Upper lobe of left lung (tissue), 6 donors: ENCODE measurements around the gene RIMBP2. TPM values are rescaled to one million over a fixed set of nuclear protein-coding genes. Genes with fewer than 3 reads are reported as not detected.
A peak's percentile ranks its signal among the peaks of the same experiment; 100 is the strongest.

Experiments
- ATAC-seq, 2 donors: fragments of 200-7000 bp; cut with Tn5 transposase; one replicate each; pipeline ENCODE4 v1.9.1; 2022; ENCODE audit warnings: mild to moderate bottlenecking in 2 of 2, moderate library complexity in 2 of 2; ENCODE audit not compliant: low FRiP score in 2 of 2
- DNase-seq, 2 donors: peaks; one replicate each; pipeline ENCODE4 v3.0.0-alpha.2; 2019 to 2020
- H3K27ac ChIP-seq, 4 donors: fragments of 200-600 bp; sonication (generic); one replicate each; pipeline ENCODE4 v1.5.1; 2016 to 2019
- H3K27me3 ChIP-seq, 4 donors: fragments of 200-600 bp; sonication (generic); one replicate each; pipeline ENCODE4 v1.5.1; 2017 to 2019
- H3K36me3 ChIP-seq, 4 donors: fragments of 200-600 bp; sonication (generic); one replicate each; pipeline ENCODE4 v1.5.1; 2016 to 2019
- H3K4me1 ChIP-seq, 4 donors: fragments of 200-600 bp; sonication (generic); one replicate each; pipeline ENCODE4 v1.5.1; 2018 to 2019
- H3K4me3 ChIP-seq, 4 donors: fragments of 200-600 bp; sonication (generic); one replicate each; pipeline ENCODE4 v1.5.1; 2017 to 2019; ENCODE audit warnings: mild to moderate bottlenecking in 2 of 4, moderate library complexity in 1 of 4
- H3K9me3 ChIP-seq, 4 donors: fragments of 200-600 bp; sonication (generic); one replicate each; pipeline ENCODE4 v1.5.1; 2018 to 2019
- CTCF ChIP-seq, 6 experiments: fragments of 450-650 bp in 4 of 6; fragments of 200-600 bp in 2 of 6; sonication (generic) in 2 of 6; IDR thresholded peaks; one replicate each; pipeline ENCODE4 v1.5.1; 2016 to 2019; ENCODE audit warnings: antibody characterized with exemption in 6 of 6
- EP300 ChIP-seq, 4 donors: sonication (generic); formaldehyde crosslinking; IDR thresholded peaks; one replicate each; pipeline ENCODE4 v1.5.1; 2017; ENCODE audit warnings: antibody characterized with exemption in 4 of 4, control low read depth in 2 of 4
- POLR2A ChIP-seq, 4 donors: fragments of 450-650 bp; IDR thresholded peaks; one replicate each; pipeline ENCODE4 v1.5.1; 2016 to 2017; ENCODE audit warnings: antibody characterized with exemption in 4 of 4, mild to moderate bottlenecking in 2 of 4
- POLR2AphosphoS5 ChIP-seq, 2 donors: sonication (generic); formaldehyde crosslinking; IDR thresholded peaks; one replicate each; pipeline ENCODE4 v1.5.1; 2017; ENCODE audit warnings: antibody characterized with exemption in 2 of 2
- WGBS, 2 donors: methylation state at CpG; one replicate each; pipeline ENCODE4 v1.1.5; 2017 to 2018; 5-methylcytosine and 5-hydroxymethylcytosine counted together
- total RNA-seq, 6 donors: library from RNA; depleted of rRNA in 4 of 6; stranded (reverse); fragments of >200 nt in 4 of 6; gene quantifications; one replicate each; pipeline versions ENCODE4 v1.1.0 to v1.2.1, GENCODE V29; 2016 to 2021
- donor health status: DM: no; HTN: no; CAD: no; lungs with moderate emphysema.
- donor health status: DM: no; HTN: yes; CAD: no; lungs with severe emphysema.

RIMBP2 gene
- total RNA-seq, 6 donors from 2014 or later, result 0.23 to 3.9 (median 0.44) TPM; not detected in 1

GRCh38 chr12:130614530-130614905 is 101.6 kb downstream of the RIMBP2 start:
- no peak for DNase-seq
- H3K27ac ChIP-seq, result no peak overlapping the region
- no peak overlapping the region for H3K4me3 ChIP-seq
- H3K4me1 ChIP-seq, result no peaks in the 10 kb centered on the region
- H3K27me3 ChIP-seq, result no peaks in the 10 kb centered on the region
- H3K36me3 ChIP-seq, result no peaks in the 10 kb centered on the region
- H3K9me3 ChIP-seq, result no peaks in the 10 kb centered on the region
- 84 to 90% methylated on average over 5 of the region's 5 CpGs for WGBS, 2 donors
- no peak for TF ChIP-seq POLR2AphosphoS5 (IDR thresholded peaks at IDR 0.05)
- TF ChIP-seq EP300 (IDR thresholded peaks at IDR 0.05), result no peak
- no peak for TF ChIP-seq CTCF (IDR thresholded peaks at IDR 0.05)
- TF ChIP-seq POLR2A (IDR thresholded peaks at IDR 0.05), result no peak
- no peak for ATAC-seq

- Histone ChIP-seq H3K4me1 (no peaks in the 10 kb centered on the region), H3K9me3 (no peaks in the 10 kb centered on the region), H3K36me3 (no peaks in the 10 kb centered on the region), H3K27ac (no peak overlapping the region), H3K4me3 (no peak overlapping the region), H3K27me3 (no peaks in the 10 kb centered on the region)
- TF ChIP-seq CTCF (IDR thresholded peaks at IDR 0.05), result no peak
- no peak for TF ChIP-seq POLR2A (IDR thresholded peaks at IDR 0.05)
- TF ChIP-seq EP300 (IDR thresholded peaks at IDR 0.05), result no peak
- no peak for TF ChIP-seq POLR2AphosphoS5 (IDR thresholded peaks at IDR 0.05)
- DNase-seq, result no peak
- ATAC-seq, result no peak
- WGBS, 2 donors, result 76 to 77% methylated on average over 14 of the region's 14 CpGs
These were observed 102.1 kb downstream of the RIMBP2 start for GRCh38 chr12:130613831-130614529.

- 91 to 93% methylated on average over 7 to 14 of the region's 14 CpGs for WGBS, 2 donors
These were observed 103.0 kb downstream of the RIMBP2 start for GRCh38 chr12:130613131-130613530.

GRCh38 chr12:130611026-130611905 is 104.8 kb downstream of the RIMBP2 start:
- DNase-seq (peak in 1 of 2 donors; percentile 61), ATAC-seq (no peak)
- H3K4me3 ChIP-seq, result no peak overlapping the region
- H3K27ac ChIP-seq, result no peak overlapping the region
- TF ChIP-seq EP300 (IDR thresholded peaks at IDR 0.05) (no peak), POLR2A (IDR thresholded peaks at IDR 0.05) (no peak), POLR2AphosphoS5 (IDR thresholded peaks at IDR 0.05) (no peak), CTCF (IDR thresholded peaks at IDR 0.05) (no peak)
- no peaks in the 10 kb centered on the region for H3K4me1 ChIP-seq
- H3K36me3 ChIP-seq, result no peaks in the 10 kb centered on the region
- H3K27me3 ChIP-seq, result no peaks in the 10 kb centered on the region
- WGBS, 2 donors, result 88 to 90% methylated on average over 34 to 38 of the region's 39 CpGs
- no peaks in the 10 kb centered on the region for H3K9me3 ChIP-seq

More at GRCh38 chr12:130613131-130613530, 103.0 kb downstream of the RIMBP2 start:
- Histone ChIP-seq H3K36me3 (no peaks in the 10 kb centered on the region), H3K27me3 (no peaks in the 10 kb centered on the region), H3K27ac (no peak overlapping the region), H3K4me3 (no peak overlapping the region), H3K4me1 (no peaks in the 10 kb centered on the region), H3K9me3 (no peaks in the 10 kb centered on the region)
- DNase-seq (peak in 1 of 2 donors; percentile 61), ATAC-seq (no peak)
- no peak for TF ChIP-seq POLR2AphosphoS5 (IDR thresholded peaks at IDR 0.05)
- no peak for TF ChIP-seq POLR2A (IDR thresholded peaks at IDR 0.05)
- no peak for TF ChIP-seq CTCF (IDR thresholded peaks at IDR 0.05)
- TF ChIP-seq EP300 (IDR thresholded peaks at IDR 0.05), result no peak
